Measurements from ENCODE around the gene NFIB. TPM values are rescaled to one million over a fixed set of nuclear protein-coding genes. Genes with fewer than 3 reads are reported as not detected.

Gene NFIB
- total and polyA plus RNA-seq, 2 of the 8 experiments (the other 6 are each of a cell fraction or from before 2014, with no cell fraction given): 2.6 to 13.1 TPM

- no peak for TF ChIP-seq CHD7 (IDR thresholded peaks at IDR 0.05; ENCODE audit: insufficient replicate concordance, low read length)
- no peak for TF ChIP-seq CTBP2 (IDR thresholded peaks at IDR 0.05; ENCODE audit: borderline replicate concordance, insufficient read depth, insufficient read length, low read length)
- no peak for TF ChIP-seq CHD1 (IDR thresholded peaks at IDR 0.05; ENCODE audit: low read depth, low read length)
- TF ChIP-seq SIX5 (IDR thresholded peaks at IDR 0.05; ENCODE audit: low read depth, low read length): no peak
- no peak for TF ChIP-seq E2F6 (IDR thresholded peaks at IDR 0.05)
Observed at GRCh38 chr9:14337615-14338014, 23.7 kb upstream of the NFIB start (continued).
